ENCODE data around the gene STEAP1B.

The STEAP1B gene

DNA sequence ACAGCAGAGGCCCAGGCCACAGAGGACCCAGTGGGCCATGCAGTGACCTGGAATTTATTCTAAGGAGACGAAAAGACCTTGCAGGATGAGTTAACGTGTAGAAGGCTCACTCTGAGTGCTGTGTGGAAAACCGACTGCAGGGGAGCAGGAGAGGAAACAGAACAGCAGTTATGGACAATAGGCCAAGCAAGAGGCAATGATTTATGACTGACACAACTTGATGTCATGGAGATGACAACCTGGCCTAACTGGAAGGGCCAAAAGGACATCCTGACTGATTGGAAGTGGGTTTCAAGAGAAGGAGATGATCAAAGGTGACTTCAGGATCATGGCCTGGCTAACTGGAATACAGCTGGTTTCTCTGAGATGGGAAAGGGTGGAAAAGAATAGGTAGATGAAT, 72.9 kb downstream of the STEAP1B start:
- DNase-seq, result peak; percentile 39

DNA sequence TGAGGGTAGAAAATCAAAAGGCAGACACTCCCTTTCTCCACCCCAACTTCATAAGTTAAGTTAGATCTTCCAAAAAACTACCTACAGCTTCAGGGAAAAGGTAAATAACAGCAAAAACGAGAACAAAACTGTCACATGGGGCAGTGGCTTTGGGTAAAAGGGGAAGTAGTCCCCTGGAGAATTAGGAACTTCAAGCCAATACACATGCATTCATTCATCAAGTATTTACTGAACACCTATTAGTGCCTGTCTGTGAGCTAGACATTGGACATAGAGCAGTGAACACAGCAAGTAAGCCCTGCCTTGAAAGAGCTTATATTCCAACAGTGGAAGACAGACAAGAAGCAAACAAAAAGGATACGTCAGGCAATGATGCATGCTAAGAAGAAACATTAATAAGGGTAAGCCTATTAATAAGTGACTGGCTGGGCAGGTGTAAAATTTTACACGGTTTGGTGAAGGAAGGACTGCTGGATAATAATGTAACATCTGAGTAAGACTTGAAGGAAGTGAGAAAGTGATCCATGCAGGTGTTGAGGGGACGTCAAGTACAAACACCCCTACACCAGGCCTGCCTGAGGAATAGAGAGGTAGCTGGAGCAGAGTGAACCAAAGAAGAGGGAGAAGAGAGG, 73.4 kb downstream of the STEAP1B start:
- DNase-seq, result no peak

DNA sequence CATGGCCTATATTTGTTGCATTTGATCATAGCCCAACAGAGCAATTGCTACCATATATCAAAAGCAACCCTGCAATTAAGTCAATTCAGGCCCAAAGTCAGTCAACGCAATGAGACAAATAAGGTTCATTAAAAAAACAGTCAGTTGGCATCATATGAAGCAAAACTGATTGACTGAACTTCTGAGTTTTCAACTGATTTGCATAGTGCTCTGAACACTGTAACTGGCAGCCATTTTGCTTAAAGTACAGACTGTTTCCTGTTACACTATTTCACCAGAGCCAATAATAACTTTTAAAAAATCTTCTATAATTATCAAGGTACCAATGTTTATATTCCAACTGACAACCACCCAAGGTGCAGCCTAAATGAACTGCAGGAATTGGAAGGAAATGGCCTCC, 74.6 kb downstream of the STEAP1B start:
- no peak for DNase-seq

- no peak for DNase-seq
Measured at GRCh38 chr7:22422831-22423615, 77.0 kb downstream of the STEAP1B start.

DNA sequence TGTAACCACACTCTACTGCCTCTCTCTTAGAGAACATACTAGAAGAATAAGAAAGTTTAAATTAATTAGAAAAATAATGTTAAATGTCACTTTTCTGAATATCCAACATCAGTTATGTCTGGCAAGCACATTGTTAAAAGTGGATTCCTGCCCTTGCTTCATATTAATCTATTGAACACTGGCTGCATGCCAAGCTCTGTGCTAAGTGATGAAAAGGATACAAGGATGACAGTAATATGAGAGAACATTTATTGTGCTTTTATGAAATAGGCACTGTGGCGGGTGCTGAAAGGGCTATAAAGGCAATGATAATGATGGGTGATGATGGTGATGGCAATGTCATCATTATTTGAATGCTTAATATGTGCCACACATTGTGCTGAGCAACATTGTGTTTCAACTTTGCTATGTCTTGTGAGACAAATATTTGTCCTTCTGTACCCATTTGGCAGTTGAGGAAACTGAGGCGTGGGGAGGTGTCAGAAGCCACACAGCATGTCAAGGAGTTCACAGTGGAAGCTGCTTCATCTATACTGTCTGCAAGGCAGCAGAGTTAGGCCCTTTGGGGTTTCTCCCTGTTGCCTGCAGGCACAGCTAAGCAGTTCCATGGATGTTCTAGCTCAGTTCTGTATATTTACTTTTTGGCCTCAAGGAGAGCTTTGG, 78.9 kb downstream of the STEAP1B start:
- DNase-seq, result no peak

DNA sequence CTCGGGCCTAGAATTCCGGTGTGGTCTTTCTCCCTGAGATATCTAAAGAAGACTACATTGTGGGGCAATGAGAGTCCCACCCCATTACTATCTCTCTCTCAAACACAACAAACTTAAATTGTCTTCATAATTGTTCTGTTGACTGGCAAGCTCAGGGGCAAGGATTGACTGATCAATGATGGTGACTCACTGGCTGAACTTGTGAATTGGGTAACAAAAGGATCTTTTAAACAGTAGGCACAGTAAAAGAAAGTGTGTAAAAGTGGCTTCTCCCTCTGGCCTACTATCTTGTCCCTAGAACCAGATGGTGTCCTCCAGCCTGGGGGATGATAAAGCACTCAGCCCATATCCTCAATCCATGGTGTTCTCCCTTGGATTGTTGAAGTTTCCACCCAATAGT, 80.0 kb downstream of the STEAP1B start:
- DNase-seq, result no peak

GRCh38 chr7:22419488-22419887, 80.5 kb downstream of the STEAP1B start:
- peak; percentile 37 for DNase-seq

GRCh38 chr7:22418251-22419046, 81.5 kb downstream of the STEAP1B start:
- no peak for DNase-seq

DNA sequence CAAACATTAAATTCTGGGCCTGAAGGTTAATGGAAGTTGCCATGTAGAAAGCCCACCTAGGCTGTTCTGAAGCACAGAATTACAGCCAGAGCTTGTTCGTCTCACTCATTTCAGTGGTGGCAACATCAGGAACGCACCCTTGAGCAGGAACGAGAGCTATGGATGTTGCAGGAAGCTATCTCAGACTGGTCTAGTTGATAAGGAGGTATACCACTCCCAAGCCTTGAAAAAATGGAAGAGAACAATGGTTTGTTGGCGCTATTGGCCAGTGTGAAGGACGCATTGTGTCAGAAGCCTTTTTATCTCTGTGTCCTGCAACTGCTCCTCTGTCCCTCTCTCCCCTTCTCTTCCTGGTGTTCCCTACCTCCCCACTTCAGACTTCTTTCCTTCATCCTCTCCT, 82.1 kb downstream of the STEAP1B start:
- no peak for DNase-seq

DNA sequence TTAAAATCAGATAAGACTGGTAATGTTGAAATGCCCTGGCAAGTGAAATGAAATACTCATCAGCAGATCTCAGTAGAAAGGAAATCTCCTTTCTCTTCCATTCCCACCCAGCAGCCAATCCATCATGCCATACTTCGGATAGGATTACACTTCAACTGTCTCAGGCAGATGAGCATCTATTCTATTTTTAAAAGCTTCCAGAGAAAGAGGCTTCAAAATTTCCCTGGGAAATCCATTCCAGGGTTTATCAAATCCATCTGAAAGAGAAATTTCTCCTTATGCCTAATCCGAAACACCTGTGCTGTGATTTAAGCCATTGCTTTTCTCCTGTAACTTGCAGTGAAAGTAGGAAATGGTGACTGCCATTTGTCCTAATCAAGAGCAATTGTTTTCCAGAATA, 82.6 kb downstream of the STEAP1B start:
- DNase-seq, result no peak

DNA sequence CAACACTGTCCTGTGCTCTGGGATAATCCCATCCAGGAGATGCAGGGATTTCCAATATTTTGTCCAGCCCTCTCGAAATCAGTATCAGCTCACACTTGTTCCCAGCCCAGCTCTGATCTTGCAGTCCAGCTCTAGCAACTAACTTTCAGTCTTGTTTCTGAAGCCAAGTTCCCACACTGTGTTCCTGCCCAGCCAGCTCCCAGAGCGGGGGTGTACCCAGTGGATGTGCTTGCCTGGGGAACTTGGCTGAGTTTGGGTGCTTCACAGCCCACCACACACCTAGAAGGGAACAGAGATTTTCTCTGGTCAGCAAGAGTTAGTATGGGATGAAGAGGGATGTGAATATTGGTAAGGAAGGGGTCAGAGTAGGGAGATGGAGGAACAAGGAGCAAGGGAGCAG, 85.6 kb downstream of the STEAP1B start:
- no peak for DNase-seq

DNA sequence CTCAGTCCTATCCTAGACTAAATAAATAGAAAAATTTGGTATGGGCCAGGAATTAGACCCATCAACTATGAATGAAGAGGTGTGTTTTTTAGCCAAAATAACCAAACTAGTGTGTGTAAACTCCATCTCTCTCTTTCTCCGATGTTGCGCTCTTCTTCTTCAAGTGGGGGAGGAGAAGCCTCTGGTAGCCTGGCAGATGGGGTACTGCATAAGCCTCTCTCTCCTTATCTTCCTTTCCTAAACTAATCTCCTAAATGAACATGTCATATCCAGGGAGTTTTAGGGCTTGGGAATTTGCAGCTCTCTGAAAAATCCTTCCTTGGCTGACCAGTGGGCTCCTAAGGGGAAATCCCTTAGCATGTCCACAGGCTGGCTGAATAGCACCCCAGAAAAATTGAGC, 86.8 kb downstream of the STEAP1B start:
- DNase-seq, result no peak

- DNase-seq, result no peak
Measured at GRCh38 chr7:22411977-22412693, 87.9 kb downstream of the STEAP1B start.

GRCh38 chr7:22406715-22407114, 93.3 kb downstream of the STEAP1B start:
- no peak for DNase-seq

DNA sequence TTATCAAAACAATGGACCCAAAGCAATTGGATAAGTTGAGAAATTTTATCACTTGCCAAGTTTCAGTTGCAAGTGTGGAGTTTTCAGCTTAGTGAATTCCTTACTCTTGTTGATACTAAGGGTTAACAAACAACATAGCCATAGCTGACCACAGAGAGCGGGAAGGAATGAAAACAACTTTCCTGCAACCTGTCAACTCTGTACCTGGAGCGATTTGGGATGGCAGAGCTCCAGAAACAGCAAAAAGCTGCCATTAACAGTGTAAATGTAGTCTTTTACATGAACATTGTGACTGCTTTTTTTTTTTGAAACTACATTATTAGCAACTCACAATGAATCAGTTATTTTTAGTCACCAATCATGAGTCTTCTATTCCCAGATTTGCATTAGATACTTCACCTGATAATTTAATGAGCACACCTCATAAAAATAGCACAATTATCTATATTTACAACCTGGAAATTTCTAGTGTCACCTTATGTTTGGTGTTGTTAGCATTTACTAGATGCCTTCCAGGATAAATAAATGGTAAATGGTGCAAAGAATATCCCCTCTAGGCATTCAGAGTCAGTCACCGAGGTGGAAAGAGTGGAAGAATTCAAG, 95.5 kb downstream of the STEAP1B start:
- DNase-seq, result no peak

DNA sequence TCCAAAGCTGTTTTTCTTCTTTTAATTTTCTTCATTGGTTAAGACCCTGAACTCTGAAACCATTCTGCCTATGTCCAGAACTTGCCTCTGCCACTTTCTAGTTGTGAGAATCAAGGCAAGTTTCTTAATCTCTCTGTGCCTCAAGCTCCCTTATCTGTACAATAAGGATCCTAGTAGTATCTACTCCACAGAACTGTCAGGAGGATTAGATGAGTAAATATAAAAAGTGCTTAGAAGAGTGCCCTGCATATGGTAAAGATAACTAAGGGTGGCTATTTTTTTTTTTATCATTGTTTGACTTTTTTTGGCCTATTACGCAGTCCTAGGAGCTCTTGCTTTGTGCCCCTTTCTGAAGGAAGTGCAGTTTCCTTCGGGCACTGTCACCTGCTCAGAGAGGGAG, 96.6 kb downstream of the STEAP1B start:
- no peak for DNase-seq

DNA sequence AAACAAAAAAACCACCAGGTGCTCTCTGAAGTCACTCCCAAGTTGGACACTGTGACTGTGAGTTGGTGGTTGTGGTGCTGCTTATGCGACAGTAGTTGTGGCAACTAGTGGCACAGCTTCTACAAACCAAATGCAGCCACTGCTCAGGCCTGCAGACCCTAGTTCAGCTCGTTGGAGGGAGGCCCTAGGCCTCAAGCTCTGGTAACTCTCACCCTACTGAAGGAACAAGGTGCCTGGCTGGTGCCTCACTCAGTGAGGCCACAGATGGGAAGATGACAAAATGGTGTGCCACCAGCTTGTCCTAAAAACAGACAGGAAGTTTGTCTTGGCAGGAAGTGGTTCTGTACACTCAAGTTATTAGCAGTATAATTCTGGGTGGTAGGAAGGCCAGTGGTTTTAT, 97.7 kb downstream of the STEAP1B start:
- no peak for DNase-seq

DNA sequence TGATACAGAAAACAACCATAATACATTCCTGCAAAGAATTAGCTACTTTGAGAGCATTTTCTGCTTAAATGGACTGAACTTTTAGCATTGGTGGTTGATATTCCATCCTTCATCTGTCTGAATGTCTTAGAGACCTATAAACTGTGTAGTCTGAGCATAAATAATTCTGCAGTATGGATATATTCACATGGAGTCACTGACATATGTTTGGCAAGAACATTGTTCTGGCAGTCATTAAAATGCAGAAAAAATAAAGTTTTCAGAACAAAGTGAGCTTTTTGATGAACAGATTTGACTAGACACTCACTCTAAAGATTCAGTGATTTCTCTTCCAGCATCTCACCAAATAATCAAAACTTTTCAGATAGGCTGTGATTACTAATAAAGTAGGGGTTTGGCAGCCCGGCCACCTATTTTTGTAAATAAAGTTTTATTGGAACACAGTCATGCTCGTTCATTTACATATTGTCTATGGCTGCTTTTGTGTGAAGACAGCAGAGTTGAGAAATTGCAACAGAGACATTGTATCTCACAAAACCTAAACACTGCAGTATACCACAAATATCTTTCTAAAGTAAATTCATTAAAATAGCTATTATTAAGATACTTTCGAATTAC, 98.9 kb downstream of the STEAP1B start:
- DNase-seq, result no peak

DNA sequence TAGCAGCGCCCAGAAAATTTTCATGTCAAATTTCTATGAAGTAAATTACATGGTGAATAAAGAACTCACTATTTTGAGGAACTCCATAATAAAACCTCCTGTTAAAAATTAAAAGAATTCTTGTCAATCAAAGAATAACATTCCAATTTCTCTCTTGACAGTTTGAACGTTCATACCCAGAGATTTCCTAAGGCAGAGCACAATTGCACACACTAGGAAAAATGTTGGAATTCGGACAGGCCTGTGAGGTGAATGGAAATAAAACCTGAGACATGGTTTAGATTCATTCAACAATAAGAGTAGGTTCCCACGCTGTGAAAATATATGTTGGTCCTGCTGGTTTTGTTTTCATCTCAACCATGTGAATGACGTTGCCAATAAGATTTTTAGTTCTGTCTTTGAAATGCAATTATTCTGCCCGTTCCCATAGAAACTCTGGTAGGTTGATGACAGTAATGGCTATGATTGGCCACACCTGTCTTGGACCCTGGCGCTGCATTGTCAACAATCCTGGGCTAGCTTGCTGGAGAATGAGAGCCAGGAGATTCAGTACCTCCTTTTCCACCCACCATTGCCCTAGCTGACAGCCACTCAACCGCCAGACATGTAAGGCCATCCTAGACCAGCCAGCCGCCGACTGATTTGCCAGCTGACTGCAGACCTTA, 99.7 kb downstream of the STEAP1B start:
- DNase-seq, result no peak

DNA sequence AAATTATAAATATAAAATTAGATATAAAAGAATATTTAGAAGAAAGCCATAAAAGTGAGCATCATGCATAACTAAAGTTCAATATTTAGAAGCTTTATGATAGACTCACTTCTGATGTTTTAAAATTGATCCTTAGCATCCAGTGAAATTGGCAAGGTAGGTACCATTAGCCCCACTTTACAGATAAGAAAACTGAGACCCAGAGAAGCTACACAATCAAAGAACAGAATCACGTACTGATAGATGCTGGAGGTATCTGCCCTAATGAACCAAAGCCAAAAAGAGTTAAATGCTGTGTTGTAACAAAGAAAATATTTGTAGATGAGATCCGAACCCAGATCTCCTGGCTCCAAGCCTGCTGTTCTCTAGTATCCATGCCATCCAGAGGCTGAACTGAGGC, 100.4 kb downstream of the STEAP1B start:
- no peak for DNase-seq

DNA sequence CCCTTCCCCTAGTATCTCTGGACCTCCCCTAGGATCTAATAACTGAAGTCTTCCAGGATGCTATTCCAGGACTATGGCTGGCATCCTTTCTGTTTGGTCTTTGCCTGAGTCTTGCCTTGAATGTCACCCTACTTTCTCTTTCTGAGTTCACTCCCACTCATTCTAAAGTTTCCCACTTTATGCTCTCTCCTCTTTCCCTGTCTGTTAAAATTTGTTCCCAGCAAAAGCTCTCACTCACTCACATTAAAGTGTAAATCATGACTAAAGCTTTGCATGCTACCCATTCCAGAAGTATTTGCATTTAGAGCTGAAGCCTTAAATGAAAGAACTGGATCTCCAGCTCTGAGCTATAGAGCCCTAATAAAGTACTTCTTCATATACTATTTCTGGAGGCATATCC, 100.9 kb downstream of the STEAP1B start:
- no peak for DNase-seq
